H1 (cell line): ENCODE measurements around the gene PCDH9. TPM values are rescaled to one million over a fixed set of nuclear protein-coding genes. Genes with fewer than 3 reads are reported as not detected.

Source experiments
- CTCF ChIA-PET: fragments of 300-600 bp; sonication (Branson Sonifier 250); formaldehyde crosslinking; loops from one replicate; lab custom pipeline; 2021; ENCODE audit not compliant: partially characterized antibody; lab: Charles Lee
- POLR2A ChIA-PET: fragments of 300-600 bp; sonication (Branson Sonifier 250); formaldehyde crosslinking; loops from one replicate; lab custom pipeline; 2021; ENCODE audit warnings: inconsistent platforms; ENCODE audit not compliant: partially characterized antibody; lab: Charles Lee
- DNase-seq, 2 experiments: peaks; one replicate each; pipeline versions ENCODE4 v3.0.0 to v3.0.0-alpha.2; 2010 to 2022; ENCODE audit warnings: low spot score in 2 of 2, low read depth in 1 of 2, mixed read lengths in 1 of 2
- FAIRE-seq: peaks from 2 replicates; lab custom pipeline; 2011; peaks lifted over from hg19 to GRCh38; lab: Jason Lieb, UNC
- H2AFZ ChIP-seq: 2 replicates; pipeline ENCODE4 v1.8.1; 2012; ENCODE audit warnings: low read length, inconsistent platforms
- H2AK5ac ChIP-seq: 2 replicates; pipeline ENCODE4 v1.6.1; 2013; ENCODE audit warnings: low read depth, low read length
- H2BK120ac ChIP-seq: replicated peaks from 2 replicates; pipeline ENCODE3; 2013; ENCODE audit warnings: low read depth, low read length, inconsistent platforms
- H2BK12ac ChIP-seq: 2 replicates; pipeline ENCODE4 v1.6.1; 2013; ENCODE audit warnings: low read depth, low read length
- H2BK15ac ChIP-seq: 2 replicates; pipeline ENCODE4 v1.6.1; 2013; ENCODE audit warnings: low read length
- H2BK20ac ChIP-seq: 2 replicates; pipeline ENCODE4 v1.6.1; 2013; ENCODE audit warnings: low read length
- H2BK5ac ChIP-seq: 2 replicates; pipeline ENCODE4 v1.6.1; 2013; ENCODE audit warnings: low read depth, low read length
- H3K14ac ChIP-seq: 2 replicates; pipeline ENCODE4 v1.6.1; 2013; ENCODE audit warnings: inconsistent platforms; ENCODE audit not compliant: insufficient read length
- H3K18ac ChIP-seq: 2 replicates; pipeline ENCODE4 v1.6.1; 2013; ENCODE audit warnings: low read length; ENCODE audit errors: extremely low read depth
- H3K23ac ChIP-seq: 2 replicates; pipeline ENCODE4 v1.6.1; 2013; ENCODE audit warnings: inconsistent platforms; ENCODE audit not compliant: insufficient read length
- H3K23me2 ChIP-seq: 2 replicates; pipeline ENCODE4 v1.6.1; 2013; ENCODE audit warnings: low read depth, low read length
- H3K27ac ChIP-seq: 2 replicates; pipeline ENCODE4 v1.6.1; 2011; ENCODE audit warnings: low read depth, low read length, inconsistent platforms
- H3K27me3 ChIP-seq, 4 experiments: replicated peaks in 1 of 4; 1 replicate in 1 of 4; 2 replicates in 3 of 4; pipeline versions ENCODE4 v1.6.1 to v1.8.1; 2011 to 2013; ENCODE audit warnings: low read length in 3 of 4, mild to moderate bottlenecking in 3 of 4, inconsistent platforms in 2 of 4, mixed read lengths in 2 of 4, moderate library complexity in 1 of 4; ENCODE audit not compliant: control insufficient read depth in 3 of 4, insufficient read depth in 3 of 4; ENCODE audit errors: extremely low read depth in 1 of 4
- H3K36me3 ChIP-seq, 4 experiments: 2 replicates each; pipeline versions ENCODE4 v1.6.1 to v1.8.1; 2011 to 2013; ENCODE audit warnings: mild to moderate bottlenecking in 4 of 4, low read length in 3 of 4, moderate library complexity in 2 of 4, control low read depth in 1 of 4, inconsistent platforms in 1 of 4; ENCODE audit not compliant: insufficient read depth in 4 of 4, control insufficient read depth in 2 of 4
- H3K4ac ChIP-seq: replicated peaks from 2 replicates; pipeline ENCODE3; 2013; ENCODE audit warnings: low read length, low read depth, mixed read lengths, inconsistent platforms; ENCODE audit not compliant: insufficient read length
- H3K4me1 ChIP-seq, 4 experiments: replicated peaks in 1 of 4; 1 replicate in 1 of 4; 2 replicates in 3 of 4; pipeline versions ENCODE4 v1.6.1 to v1.8.1; 2011 to 2013; ENCODE audit warnings: low read length in 3 of 4, inconsistent platforms in 2 of 4, mixed read lengths in 1 of 4; ENCODE audit not compliant: insufficient read depth in 4 of 4, control insufficient read depth in 3 of 4
- H3K4me2 ChIP-seq, 2 experiments: 2 replicates each; pipeline versions ENCODE4 v1.6.1 to v1.8.1; 2011 to 2013; ENCODE audit warnings: low read depth in 2 of 2, low read length in 2 of 2, control low read depth in 1 of 2, inconsistent platforms in 1 of 2, mild to moderate bottlenecking in 1 of 2; ENCODE audit not compliant: insufficient read depth in 1 of 2
- H3K4me3 ChIP-seq, 4 experiments: fragments of 200-600, 300-600 bp in 1 of 4; sonication (generic), shearing (Covaris generic), sonication (Bioruptor Twin) in 1 of 4; 2 replicates each; pipeline versions ENCODE4 v1.5.1 to v1.8.1; 2011 to 2016; ENCODE audit warnings: low read length in 4 of 4, low read depth in 3 of 4, control low read depth in 2 of 4, inconsistent platforms in 2 of 4, mild to moderate bottlenecking in 2 of 4, mixed read lengths in 1 of 4, moderate library complexity in 1 of 4; ENCODE audit not compliant: insufficient read depth in 2 of 4; ENCODE audit errors: extremely low read depth in 1 of 4
- H3K56ac ChIP-seq: replicated peaks from 2 replicates; pipeline ENCODE3; 2013; ENCODE audit warnings: low read depth, mild to moderate bottlenecking, mixed read lengths, low read length, inconsistent platforms; ENCODE audit not compliant: insufficient read length
- H3K79me1 ChIP-seq: 2 replicates; pipeline ENCODE4 v1.6.1; 2013; ENCODE audit warnings: low read depth, low read length, control low read depth
- H3K79me2 ChIP-seq, 2 experiments: 2 replicates each; pipeline versions ENCODE4 v1.6.1 to v1.8.1; 2012 to 2013; ENCODE audit warnings: low read length in 2 of 2, mild to moderate bottlenecking in 2 of 2, inconsistent platforms in 1 of 2; ENCODE audit not compliant: insufficient read depth in 2 of 2, control insufficient read depth in 1 of 2
- H3K9ac ChIP-seq, 4 experiments: replicated peaks in 1 of 4; 1 replicate in 1 of 4; 2 replicates in 3 of 4; pipeline versions ENCODE4 v1.6.1 to v1.8.1; 2011 to 2013; ENCODE audit warnings: low read depth in 3 of 4, low read length in 3 of 4, control low read depth in 2 of 4, mild to moderate bottlenecking in 2 of 4, moderate library complexity in 2 of 4, inconsistent platforms in 1 of 4; ENCODE audit errors: extremely low read depth in 1 of 4
- H3K9me3 ChIP-seq, 2 experiments: 2 replicates each; pipeline versions ENCODE4 v1.6.1 to v1.8.1; 2012 to 2013; ENCODE audit warnings: mild to moderate bottlenecking in 2 of 2, moderate library complexity in 2 of 2, control low read depth in 1 of 2, inconsistent platforms in 1 of 2, low read depth in 1 of 2, low read length in 1 of 2, mixed read lengths in 1 of 2; ENCODE audit not compliant: insufficient read depth in 2 of 2
- H4K20me1 ChIP-seq, 2 experiments: replicated peaks in 1 of 2; 2 replicates each; pipeline versions ENCODE3 to v1.8.1; 2011 to 2013; ENCODE audit warnings: inconsistent platforms in 2 of 2, low read length in 2 of 2, mild to moderate bottlenecking in 1 of 2; ENCODE audit not compliant: insufficient read depth in 2 of 2, control insufficient read depth in 1 of 2
- H4K5ac ChIP-seq: 2 replicates; pipeline ENCODE4 v1.6.1; 2013; ENCODE audit warnings: low read length, low read depth, mixed read lengths, inconsistent platforms; ENCODE audit not compliant: insufficient read length
- H4K8ac ChIP-seq: 2 replicates; pipeline ENCODE4 v1.8.0; 2013; ENCODE audit warnings: mild to moderate bottlenecking, moderate library complexity, low read length, inconsistent platforms; ENCODE audit not compliant: insufficient read depth; ENCODE audit errors: extremely low read depth
- H4K91ac ChIP-seq: replicated peaks from 2 replicates; pipeline ENCODE3; 2013; ENCODE audit warnings: low read length, mixed read lengths, inconsistent platforms; ENCODE audit not compliant: insufficient read length
- ASH2L ChIP-seq: fragments of 200-600, 300-600 bp; sonication (generic); IDR thresholded peaks from one replicate; pipeline ENCODE4 v1.7.1; 2017; ENCODE audit warnings: low read length
- ATF3 ChIP-seq: IDR thresholded peaks from 2 replicates; pipeline ENCODE4 v1.6.1; 2011; ENCODE audit warnings: low read depth, mild to moderate bottlenecking, low read length; ENCODE audit not compliant: insufficient read depth
- CREB1 ChIP-seq: IDR thresholded peaks from 2 replicates; pipeline ENCODE4 v1.6.1; 2012; ENCODE audit warnings: inconsistent platforms
- EGR1 ChIP-seq: IDR thresholded peaks from 2 replicates; pipeline ENCODE4 v1.6.1; 2011; ENCODE audit warnings: low read depth, low read length, borderline replicate concordance
- EZH2 ChIP-seq: fragments of 200-600 bp; sonication (generic); IDR thresholded peaks from 2 replicates; pipeline ENCODE4 v1.7.1; 2012; ENCODE audit warnings: low read depth, mild to moderate bottlenecking, moderate library complexity, low read length, inconsistent platforms; ENCODE audit not compliant: severe bottlenecking
- GABPA ChIP-seq: IDR thresholded peaks from 2 replicates; pipeline ENCODE4 v1.6.1; 2011; ENCODE audit warnings: mild to moderate bottlenecking, low read length, moderate library complexity, borderline replicate concordance; ENCODE audit not compliant: insufficient read depth
- GTF2F1 ChIP-seq: IDR thresholded peaks from 2 replicates; pipeline ENCODE4 v1.6.1; 2012; ENCODE audit warnings: low read depth, low read length, improper control_type of control experiment, borderline replicate concordance
- KDM1A ChIP-seq: fragments of 200-600, 300-600 bp; sonication (generic); IDR thresholded peaks from 2 replicates; pipeline ENCODE4 v1.7.1; 2016; ENCODE audit warnings: mild to moderate bottlenecking, low read length, borderline replicate concordance
- NANOG ChIP-seq: IDR thresholded peaks from 2 replicates; pipeline ENCODE4 v1.6.1; 2011; ENCODE audit warnings: low read length, low read depth, mild to moderate bottlenecking, inconsistent platforms; ENCODE audit not compliant: insufficient read depth, poor library complexity, severe bottlenecking
- POLR2A ChIP-seq, 2 experiments: IDR thresholded peaks; 1 replicate in 1 of 2; 2 replicates in 1 of 2; pipeline ENCODE4 v1.6.1; 2011; ENCODE audit warnings: low read depth in 2 of 2, low read length in 2 of 2, mild to moderate bottlenecking in 2 of 2; ENCODE audit errors: control extremely low read depth in 1 of 2
- RXRA ChIP-seq: IDR thresholded peaks from 2 replicates; pipeline ENCODE4 v1.6.1; 2011; ENCODE audit warnings: low read depth, mild to moderate bottlenecking, low read length, moderate library complexity; ENCODE audit not compliant: insufficient read depth
- TAF1 ChIP-seq: IDR thresholded peaks from 2 replicates; pipeline ENCODE4 v1.6.1; 2011; ENCODE audit warnings: mild to moderate bottlenecking, low read depth, low read length
- TAF7 ChIP-seq: optimal IDR thresholded peaks from 2 replicates; pipeline ENCODE3; 2011; ENCODE audit warnings: low read depth, mild to moderate bottlenecking, inconsistent platforms, low read length, moderate library complexity, borderline replicate concordance
- TBP ChIP-seq: IDR thresholded peaks from 2 replicates; pipeline ENCODE4 v1.6.1; 2011; ENCODE audit warnings: low read depth, low read length, improper control_type of control experiment
- TCF12 ChIP-seq: IDR thresholded peaks from 2 replicates; pipeline ENCODE4 v1.6.1; 2011; ENCODE audit warnings: low read depth, mild to moderate bottlenecking, low read length
- ZNF274 ChIP-seq: IDR thresholded peaks from 2 replicates; pipeline ENCODE4 v1.7.0; 2012; ENCODE audit warnings: low read length, borderline replicate concordance; ENCODE audit errors: extremely low read depth
- polyA plus RNA-seq, 7 experiments: library from polyadenylated mRNA; depleted of rRNA in 3 of 7; stranded (reverse) in 5 of 7; unstranded in 2 of 7; fragments of >200 nt in 5 of 7; fragments of 200-250 nt in 2 of 7; gene quantifications; 1 replicate in 5 of 7; 2 replicates in 1 of 7; 4 replicates in 1 of 7; pipeline versions ENCODE4 v1.2.1 to v1.2.3, GENCODE V29; 2011 to 2013; ENCODE audit warnings: missing spikeins in 2 of 7, mixed read lengths in 2 of 7
- total RNA-seq: library from RNA; stranded (reverse); fragmentation: NEBNext Ultra II Directional; extraction: Animal tissue kit (Norgen Biotek cat#: 25700); gene quantifications from 2 replicates; pipeline ENCODE4 v1.2.1, GENCODE V29; 2021

PCDH9 gene
- total and polyA plus RNA-seq, 2 of the 8 experiments (the other 6 are each of a cell fraction or from before 2014, with no cell fraction given), result 0.12 to 0.60 TPM

- H3K79me1 ChIP-seq, result no peaks in the 10 kb centered on the region
- H3K27ac ChIP-seq, result no peak overlapping the region
- H3K36me3 ChIP-seq, result no peaks in the 10 kb centered on the region
- no peaks in the 10 kb centered on the region for H3K27me3 ChIP-seq
- no peak overlapping the region for H3K4me3 ChIP-seq
- no peak overlapping the region for H3K14ac ChIP-seq
- no peaks in the 10 kb centered on the region for H3K79me2 ChIP-seq
- peaks cover 0 to 4% (median 0%) of the 10 kb centered on the region in 4 experiments; a peak in 1 of 7 replicates for H3K4me1 ChIP-seq
- no peaks in the 10 kb centered on the region for H3K9me3 ChIP-seq
- no peak overlapping the region for H4K5ac ChIP-seq
- H3K23ac ChIP-seq, result no peak overlapping the region
- ChIA-PET POLR2A (no interaction called here), CTCF (interaction anchor here (0.6 kb wide), 1 partner anchor 142 kb away, joined by 3 read pairs; no protein-coding TSS in a partner anchor)
- H4K8ac ChIP-seq, result no peak overlapping the region
- DNase-seq, result no peak
- no peak overlapping the region for H2BK120ac ChIP-seq
- H2AFZ ChIP-seq, result no peak overlapping the region
- H2BK12ac ChIP-seq, result no peak overlapping the region
- no peak overlapping the region for H3K56ac ChIP-seq
- no peak overlapping the region for H4K91ac ChIP-seq
- H2BK5ac ChIP-seq, result no peak overlapping the region
- no peak overlapping the region for H3K4ac ChIP-seq
- H2BK15ac ChIP-seq, result no peak overlapping the region
- FAIRE-seq, result no peak
- no peak overlapping the region for H2BK20ac ChIP-seq
- H4K20me1 ChIP-seq, result no peaks in the 10 kb centered on the region
- H2AK5ac ChIP-seq, result no peak overlapping the region
- no peaks in the 10 kb centered on the region for H3K23me2 ChIP-seq
- no peak overlapping the region for H3K18ac ChIP-seq
- no peak overlapping the region for H3K9ac ChIP-seq
- no peak overlapping the region for H3K4me2 ChIP-seq
- TF ChIP-seq GTF2F1, result no peak
- no peak for TF ChIP-seq ATF3
- no peak for TF ChIP-seq GABPA
- no peak for TF ChIP-seq ASH2L
- TF ChIP-seq ZNF274, result no peak
- no peak for TF ChIP-seq NANOG
- TF ChIP-seq KDM1A, result no peak
- TF ChIP-seq TBP, result no peak
- no peak for TF ChIP-seq TAF1
- no peak for TF ChIP-seq POLR2A (IDR thresholded peaks at IDR 0.05; ENCODE audit: control extremely low read depth in 1 of 2, low read depth in 2 of 2, low read length in 2 of 2)
- no peak for TF ChIP-seq EZH2
- no peak for TF ChIP-seq EGR1
- TF ChIP-seq RXRA, result no peak
- TF ChIP-seq TCF12, result no peak
- no peak for TF ChIP-seq TAF7
- no peak for TF ChIP-seq CREB1
Observed at GRCh38 chr13:66853564-66853963, 376.6 kb downstream of the PCDH9 start.
